Panc1 (cell line): Measurements from ENCODE around the gene JAKMIP3. TPM values are rescaled to one million over a fixed set of nuclear protein-coding genes. Genes with fewer than 3 reads are reported as not detected.
A peak's percentile ranks its signal among the peaks of the same experiment; 100 is the strongest.

ENCODE experiments used
- ATAC-seq: fragments of 200-7000 bp; cut with Tn5 transposase; 2 replicates; pipeline ENCODE4 v1.9.1; 2020; ENCODE audit warnings: mild to moderate bottlenecking, moderate library complexity
- BruUV-seq: library from RNA; stranded (reverse); fragments of 400-500 nt; replicated peaks from 2 replicates; lab custom pipeline; 2021; lab: Mats Ljungman, UMichigan
- CTCF ChIA-PET: fragments of 300-600 bp; sonication (Branson Sonifier 250); formaldehyde crosslinking; loops from one replicate; lab custom pipeline; 2022; ENCODE audit warnings: antibody characterized with exemption; lab: Charles Lee
- POLR2A ChIA-PET: fragments of 300-600 bp; sonication (Branson Sonifier 250); formaldehyde crosslinking; loops from one replicate; lab custom pipeline; 2022; ENCODE audit warnings: antibody characterized with exemption; lab: Charles Lee
- DNase-seq: peaks from one replicate; pipeline ENCODE4 v3.0.0-alpha.2; 2010; ENCODE audit warnings: low read depth, low spot score
- H3K27ac ChIP-seq: 2 replicates; pipeline ENCODE4 v1.5.1; 2011; ENCODE audit warnings: mild to moderate bottlenecking, low read length, inconsistent platforms
- H3K27me3 ChIP-seq: fragments of 200-500 bp; sonication (Bioruptor generic); 2 replicates; pipeline ENCODE4 v1.6.0; 2014; ENCODE audit warnings: low read length, inconsistent platforms; ENCODE audit not compliant: control insufficient read depth, insufficient read depth
- H3K36me3 ChIP-seq: fragments of 200-500 bp; sonication (Bioruptor generic); 2 replicates; pipeline ENCODE4 v1.5.1; 2014; ENCODE audit warnings: inconsistent platforms, mild to moderate bottlenecking, low read length, moderate library complexity; ENCODE audit not compliant: control insufficient read depth, insufficient read depth
- H3K4me1 ChIP-seq: 2 replicates; pipeline ENCODE4 v1.5.1; 2011; ENCODE audit warnings: inconsistent platforms, mild to moderate bottlenecking, low read length, moderate library complexity; ENCODE audit not compliant: control insufficient read depth, insufficient read depth
- H3K4me3 ChIP-seq, 2 experiments: 2 replicates each; pipeline ENCODE4 v1.5.1; 2011 to 2012; ENCODE audit warnings: low read depth in 2 of 2, low read length in 2 of 2, mild to moderate bottlenecking in 2 of 2, inconsistent platforms in 1 of 2, moderate library complexity in 1 of 2
- H3K9me3 ChIP-seq: fragments of 200-500 bp; sonication (Bioruptor generic); 2 replicates; pipeline ENCODE4 v1.5.1; 2014; ENCODE audit warnings: low read depth, mild to moderate bottlenecking, inconsistent platforms, low read length, moderate library complexity; ENCODE audit not compliant: control insufficient read depth, insufficient read depth
- CTCF ChIP-seq: fragments of 450-650 bp; IDR thresholded peaks from 2 replicates; pipeline ENCODE4 v1.5.1; 2017; ENCODE audit warnings: mild to moderate bottlenecking
- POLR2AphosphoS5 ChIP-seq: IDR thresholded peaks from 2 replicates; pipeline ENCODE4 v1.6.1; 2012; ENCODE audit warnings: mild to moderate bottlenecking, low read depth, low read length, moderate library complexity
- REST ChIP-seq, 2 experiments: IDR thresholded peaks; 2 replicates each; pipeline ENCODE4 v1.6.1; 2011 to 2012; ENCODE audit warnings: low read depth in 2 of 2, control low read depth in 1 of 2, low read length in 1 of 2, mild to moderate bottlenecking in 1 of 2, moderate library complexity in 1 of 2; ENCODE audit not compliant: insufficient read depth in 1 of 2
- SIN3A ChIP-seq: IDR thresholded peaks from 2 replicates; pipeline ENCODE4 v1.6.1; 2012; ENCODE audit warnings: low read depth, mild to moderate bottlenecking, low read length, moderate library complexity, borderline replicate concordance; ENCODE audit not compliant: insufficient read depth
- TCF7L2 ChIP-seq: IDR thresholded peaks from 2 replicates; pipeline ENCODE4 v1.6.1; 2011; ENCODE audit warnings: mild to moderate bottlenecking, low read depth, low read length, inconsistent platforms
- in situ Hi-C: cut with HindIII; loops from 2 replicates; pipeline ENCODE4 v1.10.0; 2016; ENCODE audit warnings: low sequenced_read_pairs, low pct_unique_long_range_greater_than_20kb
- intact Hi-C: fragments of 100-400 bp; cut with micrococcal nuclease; formaldehyde crosslinking; loops from one replicate; pipeline ENCODE4 v1.10.0; 2022; ENCODE audit not compliant: unreplicated experiment
- total RNA-seq: library from RNA; stranded (reverse); gene quantifications from one replicate; pipeline ENCODE4 v1.2.1, GENCODE V29; 2021; ENCODE audit not compliant: unreplicated experiment

The JAKMIP3 gene
- total RNA-seq, 1 experiment from 2014 or later = 1.5 TPM

GRCh38 chr10:132113766-132114365 is 48.1 kb downstream of the JAKMIP3 start:
- POLR2A ChIA-PET = no interaction called here

GRCh38 chr10:132114953-132115520 is 49.3 kb downstream of the JAKMIP3 start:
- DNase-seq (no peak), ATAC-seq (no peak)
- BruUV-seq = no TSS peak
- Histone ChIP-seq H3K36me3 (no peaks in the 10 kb centered on the region), H3K4me3 (no peak overlapping the region), H3K4me1 (no peaks in the 10 kb centered on the region), H3K27ac (no peak overlapping the region), H3K9me3 (no peaks in the 10 kb centered on the region), H3K27me3 (no peaks in the 10 kb centered on the region)
- no peak for TF ChIP-seq REST (IDR thresholded peaks at IDR 0.05; ENCODE audit: insufficient read depth in 1 of 2, low read depth in 2 of 2, low read length in 1 of 2)
- TF ChIP-seq CTCF = no peak
- no peak for TF ChIP-seq POLR2AphosphoS5
- TF ChIP-seq SIN3A = no peak
- ChIA-PET CTCF (interaction anchor here (0.6 kb wide), 1 partner anchor 29 kb away, joined by 5 read pairs; no protein-coding TSS in a partner anchor), POLR2A (no interaction called here)
- in situ Hi-C loops = no loop called here
- intact Hi-C loops = no loop called here

More at GRCh38 chr10:132113766-132114365, 48.1 kb downstream of the JAKMIP3 start:
- CTCF ChIA-PET = no interaction called here
- Histone ChIP-seq H3K36me3 (no peaks in the 10 kb centered on the region), H3K27ac (no peak overlapping the region), H3K4me3 (no peak overlapping the region), H3K9me3 (no peaks in the 10 kb centered on the region), H3K4me1 (no peaks in the 10 kb centered on the region), H3K27me3 (no peaks in the 10 kb centered on the region)
- no TSS peak for BruUV-seq
- intact Hi-C loops = no loop called here
- DNase-seq (no peak), ATAC-seq (peak; percentile 31; the same call in 1 of the 2 replicates)
- in situ Hi-C loops = no loop called here
- TF ChIP-seq POLR2AphosphoS5 = no peak
- TF ChIP-seq TCF7L2 = no peak
- no peak for TF ChIP-seq REST (IDR thresholded peaks at IDR 0.05; ENCODE audit: insufficient read depth in 1 of 2, low read depth in 2 of 2, low read length in 1 of 2)
- no peak for TF ChIP-seq SIN3A
- no peak for TF ChIP-seq CTCF
